Esophagus mucosa (tissue), 1 donor: ENCODE results near the gene PTGER4. TPM values are rescaled to one million over a fixed set of nuclear protein-coding genes. Genes with fewer than 3 reads are reported as not detected.

Experiments
- ATAC-seq: fragments of 200-7000 bp; cut with Tn5 transposase; one replicate; pipeline ENCODE4 v1.9.1; 2020
- total RNA-seq: library from RNA; stranded (reverse); gene quantifications from one replicate; pipeline ENCODE4 v1.2.4, GENCODE V29; 2023
- donor health status: DM: yes; HTN: yes; CAD: no.

The PTGER4 gene
- total RNA-seq, 1 donor from 2014 or later = 1.5 TPM

GRCh38 chr5:40672425-40672824 lies 7.3 kb upstream of the PTGER4 start:
- ATAC-seq = no peak

GRCh38 chr5:40674661-40675235 lies 5.0 kb upstream of the PTGER4 start:
- peak; percentile 63 for ATAC-seq

- no peak for ATAC-seq
These were observed 4.2 kb upstream of the PTGER4 start for GRCh38 chr5:40675396-40676133.

- ATAC-seq = no peak
These were observed 2.9 kb upstream of the PTGER4 start for GRCh38 chr5:40676613-40677343.

GRCh38 chr5:40677456-40677855 lies 2.3 kb upstream of the PTGER4 start:
- ATAC-seq = no peak

- no peak for ATAC-seq
These were observed 1.7 kb upstream of the PTGER4 start for GRCh38 chr5:40678026-40678425.

- ATAC-seq = no peak
These were observed 1.1 kb upstream of the PTGER4 start for GRCh38 chr5:40678460-40679147.

- ATAC-seq = peak; percentile 91
These were observed 385 bp upstream of the PTGER4 start for GRCh38 chr5:40679148-40679912.

- no peak for ATAC-seq
These were observed 1.1 kb downstream of the PTGER4 start for GRCh38 chr5:40680741-40681362.

- peak; percentile 1 for ATAC-seq
These were observed 1.8 kb downstream of the PTGER4 start for GRCh38 chr5:40681363-40682153.

- no peak for ATAC-seq
These were observed 2.7 kb downstream of the PTGER4 start for GRCh38 chr5:40682154-40683017.

- ATAC-seq = no peak
These were observed 3.6 kb downstream of the PTGER4 start for GRCh38 chr5:40683305-40683704.

- ATAC-seq = no peak
These were observed 5.5 kb downstream of the PTGER4 start for GRCh38 chr5:40685193-40685592.

GRCh38 chr5:40685976-40686486 lies 6.3 kb downstream of the PTGER4 start:
- no peak for ATAC-seq

GRCh38 chr5:40687321-40687720 lies 7.6 kb downstream of the PTGER4 start:
- peak; percentile 7 for ATAC-seq

- peak; percentile 88 for ATAC-seq
These were observed 8.5 kb downstream of the PTGER4 start for GRCh38 chr5:40688127-40688761.

GRCh38 chr5:40688996-40689395 lies 9.3 kb downstream of the PTGER4 start:
- ATAC-seq = no peak

GRCh38 chr5:40689438-40689837 lies 9.7 kb downstream of the PTGER4 start:
- ATAC-seq = peak; percentile 94

GRCh38 chr5:40690267-40690666 lies 10.6 kb downstream of the PTGER4 start:
- ATAC-seq = no peak
